GM23338 (cell line): Measurements from ENCODE around the gene WDR12. TPM values are rescaled to one million over a fixed set of nuclear protein-coding genes. Genes with fewer than 3 reads are reported as not detected.
"Not testable (repeated sequence)": the region's sequence is repeated elsewhere in the genome, so short reads cannot be mapped to it uniquely, and the experiment has no call there.

Experiments
- ATAC-seq: fragments of 200-7000 bp; cut with Tn5 transposase; 3 replicates; pipeline ENCODE4 v1.9.1; 2020
- DNase-seq: peaks from one replicate; pipeline ENCODE4 v3.0.0-alpha.2; 2015; ENCODE audit warnings: low spot score
- H2AFZ ChIP-seq: fragments of 200-600 bp; sonication (generic); 2 replicates; pipeline ENCODE4 v1.8.0; 2016; ENCODE audit warnings: antibody characterized with exemption, mild to moderate bottlenecking, moderate library complexity
- H3F3A ChIP-seq: fragments of 200-600 bp; sonication (generic); replicated peaks from 2 replicates; pipeline ENCODE4 v1.8.0; 2017; ENCODE audit warnings: antibody characterized with exemption, mixed run types, low read depth
- H3K27ac ChIP-seq: fragments of 200-600 bp; sonication (generic); 2 replicates; pipeline ENCODE4 v1.6.1; 2016; ENCODE audit warnings: low read depth
- H3K27me3 ChIP-seq: fragments of 200-600 bp; sonication (generic); 2 replicates; pipeline ENCODE4 v1.8.0; 2016; ENCODE audit warnings: mild to moderate bottlenecking, mixed run types, moderate library complexity; ENCODE audit not compliant: insufficient read depth
- H3K36me3 ChIP-seq: fragments of 200-600 bp; sonication (generic); 2 replicates; pipeline ENCODE4 v1.8.0; 2016; ENCODE audit warnings: mild to moderate bottlenecking; ENCODE audit not compliant: insufficient read depth
- H3K4me1 ChIP-seq: fragments of 200-600 bp; sonication (generic); 2 replicates; pipeline ENCODE4 v1.8.0; 2016; ENCODE audit warnings: mild to moderate bottlenecking, moderate library complexity; ENCODE audit not compliant: insufficient read depth
- H3K4me2 ChIP-seq: fragments of 200-600 bp; sonication (generic); 2 replicates; pipeline ENCODE4 v1.7.1; 2017; ENCODE audit warnings: mixed run types
- H3K4me3 ChIP-seq: fragments of 200-600 bp; sonication (generic); 2 replicates; pipeline ENCODE4 v1.6.1; 2016; ENCODE audit warnings: mixed run types
- H3K79me2 ChIP-seq: fragments of 200-600 bp; sonication (generic); replicated peaks from 2 replicates; pipeline ENCODE4 v1.8.0; 2017; ENCODE audit warnings: mild to moderate bottlenecking; ENCODE audit not compliant: insufficient read depth
- H3K9me2 ChIP-seq: fragments of 200-600 bp; sonication (generic); 2 replicates; pipeline ENCODE4 v1.8.0; 2017; ENCODE audit not compliant: insufficient read depth
- H4K20me1 ChIP-seq: fragments of 200-600 bp; sonication (generic); replicated peaks from 2 replicates; pipeline ENCODE4 v1.8.0; 2017; ENCODE audit warnings: mild to moderate bottlenecking; ENCODE audit not compliant: insufficient read depth
- H3K27ac Mint-ChIP-seq: 2 replicates; pipeline ENCODE4 v1.8.0; 2020; ENCODE audit warnings: inconsistent platforms, mild to moderate bottlenecking, moderate library complexity, mixed read lengths
- H3K27me3 Mint-ChIP-seq: 3 replicates; pipeline ENCODE4 v1.8.0; 2022; ENCODE audit warnings: low read depth, mild to moderate bottlenecking, moderate library complexity, mixed read lengths, inconsistent platforms; ENCODE audit not compliant: insufficient read depth, poor library complexity
- H3K36me3 Mint-ChIP-seq: 3 replicates; pipeline ENCODE4 v1.8.0; 2021; ENCODE audit warnings: low read depth, mild to moderate bottlenecking, inconsistent platforms, moderate library complexity, mixed read lengths
- H3K4me1 Mint-ChIP-seq: 3 replicates; pipeline ENCODE4 v1.8.0; 2020; ENCODE audit warnings: mild to moderate bottlenecking, inconsistent platforms, mixed read lengths
- H3K4me3 Mint-ChIP-seq: 3 replicates; pipeline ENCODE4 v1.8.0; 2021; ENCODE audit warnings: moderate library complexity, mild to moderate bottlenecking, inconsistent platforms, mixed read lengths
- H3K9me3 Mint-ChIP-seq: 3 replicates; pipeline ENCODE4 v1.8.0; 2020; ENCODE audit warnings: moderate library complexity, mild to moderate bottlenecking, inconsistent platforms, mixed read lengths
- ETS1 ChIP-seq: IDR thresholded peaks from 2 replicates; pipeline ENCODE4 v1.6.1; 2016; ENCODE audit warnings: antibody characterized with exemption
- EZH2 ChIP-seq: fragments of 200-600 bp; sonication (generic); IDR thresholded peaks from one replicate; pipeline ENCODE4 v1.8.0; 2017; ENCODE audit warnings: antibody characterized with exemption, mild to moderate bottlenecking, low read depth; ENCODE audit not compliant: unreplicated experiment
- EZH2phosphoT487 ChIP-seq: fragments of 200-600 bp; sonication (generic); IDR thresholded peaks from one replicate; pipeline ENCODE4 v1.8.1; 2018; ENCODE audit warnings: antibody characterized with exemption; ENCODE audit not compliant: unreplicated experiment
- JUNB ChIP-seq: IDR thresholded peaks from one replicate; pipeline ENCODE4 v1.6.1; 2016; ENCODE audit warnings: antibody characterized with exemption; ENCODE audit not compliant: unreplicated experiment
- NANOG ChIP-seq: IDR thresholded peaks from 2 replicates; pipeline ENCODE4 v1.6.1; 2016; ENCODE audit warnings: antibody characterized with exemption, borderline replicate concordance
- STAT1 ChIP-seq: IDR thresholded peaks from one replicate; pipeline ENCODE4 v1.6.1; 2016; ENCODE audit warnings: antibody characterized with exemption; ENCODE audit not compliant: unreplicated experiment
- ZNF114 ChIP-seq: fragments of 250-450 bp; sonication (Bioruptor Pico); IDR thresholded peaks from 2 replicates; pipeline ENCODE4 v1.5.0; 2020; ENCODE audit warnings: mild to moderate bottlenecking, moderate library complexity
- polyA plus RNA-seq: library from polyadenylated mRNA; unstranded; fragments of >200 nt; fragmentation: Nextera tagmentation; extraction: Ambion mirVana; gene quantifications from 2 replicates; pipeline ENCODE4 v1.2.1, GENCODE V29; 2016
- total RNA-seq: library from RNA; depleted of rRNA; stranded (reverse); fragments of >200 nt; shearing (Covaris generic); gene quantifications from 2 replicates; pipeline ENCODE4 v1.2.3, GENCODE V29; 2014
- TF ChIP-seq, protein P1 (sequence below): IDR thresholded peaks from one replicate; pipeline ENCODE4 v1.6.1; 2018; ENCODE audit warnings: antibody characterized with exemption; ENCODE audit not compliant: unreplicated experiment

Gene WDR12
- total and polyA plus RNA-seq, 2 experiments from 2014 or later: 98.1 to 240 TPM

- H3K27ac ChIP-seq: peak overlapping the region; percentile 93
- peaks cover 7% of the 10 kb centered on the region for H3K36me3 ChIP-seq
- DNase-seq (no peak), ATAC-seq (peak; percentile 15)
- Mint-ChIP-seq H3K9me3 (peaks cover 3% of the 10 kb centered on the region; the same call in 1 of the 3 replicates), H3K4me3 (peak overlapping the region; percentile 100), H3K4me1 (peaks cover 5% of the 10 kb centered on the region; the same call in 2 of the 3 replicates), H3K36me3 (peaks cover 33% of the 10 kb centered on the region), H3K27me3 (no peaks in the 10 kb centered on the region), H3K27ac (peak overlapping the region; percentile 99)
- peak overlapping the region; percentile 85; the same call in 1 of the 2 replicates for H2AFZ ChIP-seq
- peak overlapping the region; percentile 93 for H3K4me2 ChIP-seq
- H3K79me2 ChIP-seq: peaks cover 53% of the 10 kb centered on the region
- no peaks in the 10 kb centered on the region for H3F3A ChIP-seq
- H3K27me3 ChIP-seq: no peaks in the 10 kb centered on the region
- no peaks in the 10 kb centered on the region for H3K9me2 ChIP-seq
- no peak for TF ChIP-seq EZH2
- H3K4me3 ChIP-seq: peak overlapping the region; percentile 78
- no peaks in the 10 kb centered on the region for H3K4me1 ChIP-seq
- H4K20me1 ChIP-seq: peaks cover 15% of the 10 kb centered on the region; the same call in 1 of the 2 replicates
Observed at GRCh38 chr2:202911203-202911511, 316 bp downstream of the WDR12 start.

GRCh38 chr2:202910698-202911097 is 775 bp downstream of the WDR12 start:
- Histone ChIP-seq H2AFZ (no peak overlapping the region), H3K4me1 (no peaks in the 10 kb centered on the region), H3K27ac (no peak overlapping the region), H4K20me1 (peaks cover 15% of the 10 kb centered on the region; the same call in 1 of the 2 replicates), H3K9me2 (no peaks in the 10 kb centered on the region), H3K79me2 (peaks cover 58% of the 10 kb centered on the region), H3K36me3 (peaks cover 12% of the 10 kb centered on the region), H3K4me3 (peak overlapping the region; percentile 78), H3F3A (no peaks in the 10 kb centered on the region), H3K27me3 (no peaks in the 10 kb centered on the region), H3K4me2 (peak overlapping the region; percentile 93)
- peaks cover 37% of the 10 kb centered on the region for H3K36me3 Mint-ChIP-seq
- no peaks in the 10 kb centered on the region for H3K27me3 Mint-ChIP-seq
- peaks cover 5% of the 10 kb centered on the region; the same call in 2 of the 3 replicates for H3K4me1 Mint-ChIP-seq
- ATAC-seq (no peak), DNase-seq (no peak)
- H3K9me3 Mint-ChIP-seq: peaks cover 4% of the 10 kb centered on the region; the same call in 1 of the 3 replicates
- H3K4me3 Mint-ChIP-seq: peak overlapping the region; percentile 100
- peak overlapping the region; percentile 52; the same call in 1 of the 2 replicates for H3K27ac Mint-ChIP-seq
- TF ChIP-seq STAT1 (no peak), ZNF114 (CRISPR knock-in tag) (no peak), EZH2phosphoT487 (no peak), EZH2 (no peak), JUNB (no peak), NANOG (no peak), ETS1 (no peak)
- TF ChIP-seq, protein P1, sequence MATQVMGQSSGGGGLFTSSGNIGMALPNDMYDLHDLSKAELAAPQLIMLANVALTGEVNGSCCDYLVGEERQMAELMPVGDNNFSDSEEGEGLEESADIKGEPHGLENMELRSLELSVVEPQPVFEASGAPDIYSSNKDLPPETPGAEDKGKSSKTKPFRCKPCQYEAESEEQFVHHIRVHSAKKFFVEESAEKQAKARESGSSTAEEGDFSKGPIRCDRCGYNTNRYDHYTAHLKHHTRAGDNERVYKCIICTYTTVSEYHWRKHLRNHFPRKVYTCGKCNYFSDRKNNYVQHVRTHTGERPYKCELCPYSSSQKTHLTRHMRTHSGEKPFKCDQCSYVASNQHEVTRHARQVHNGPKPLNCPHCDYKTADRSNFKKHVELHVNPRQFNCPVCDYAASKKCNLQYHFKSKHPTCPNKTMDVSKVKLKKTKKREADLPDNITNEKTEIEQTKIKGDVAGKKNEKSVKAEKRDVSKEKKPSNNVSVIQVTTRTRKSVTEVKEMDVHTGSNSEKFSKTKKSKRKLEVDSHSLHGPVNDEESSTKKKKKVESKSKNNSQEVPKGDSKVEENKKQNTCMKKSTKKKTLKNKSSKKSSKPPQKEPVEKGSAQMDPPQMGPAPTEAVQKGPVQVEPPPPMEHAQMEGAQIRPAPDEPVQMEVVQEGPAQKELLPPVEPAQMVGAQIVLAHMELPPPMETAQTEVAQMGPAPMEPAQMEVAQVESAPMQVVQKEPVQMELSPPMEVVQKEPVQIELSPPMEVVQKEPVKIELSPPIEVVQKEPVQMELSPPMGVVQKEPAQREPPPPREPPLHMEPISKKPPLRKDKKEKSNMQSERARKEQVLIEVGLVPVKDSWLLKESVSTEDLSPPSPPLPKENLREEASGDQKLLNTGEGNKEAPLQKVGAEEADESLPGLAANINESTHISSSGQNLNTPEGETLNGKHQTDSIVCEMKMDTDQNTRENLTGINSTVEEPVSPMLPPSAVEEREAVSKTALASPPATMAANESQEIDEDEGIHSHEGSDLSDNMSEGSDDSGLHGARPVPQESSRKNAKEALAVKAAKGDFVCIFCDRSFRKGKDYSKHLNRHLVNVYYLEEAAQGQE: no peak

DNA sequence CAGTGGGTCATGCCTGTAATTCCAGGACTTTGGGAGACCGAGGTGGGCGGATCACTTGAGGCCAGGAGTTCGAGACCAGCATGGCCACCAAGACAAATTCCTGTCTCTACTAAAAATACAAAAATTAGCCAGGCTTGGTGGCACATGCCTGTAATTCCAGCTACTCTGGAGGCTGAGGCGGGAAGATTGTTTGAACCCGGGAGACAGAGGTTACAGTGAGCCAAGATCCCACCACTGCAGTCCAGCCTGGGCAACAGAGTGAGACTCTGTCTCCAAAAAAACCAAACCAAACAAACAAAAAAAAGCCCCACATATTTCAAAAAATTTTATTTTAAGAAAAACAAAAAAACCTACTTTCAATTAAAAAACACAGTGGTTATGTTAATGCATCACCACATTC is 1.2 kb downstream of the WDR12 start:
- H3K9me2 ChIP-seq, H2AFZ ChIP-seq, DNase-seq, H3K4me1 ChIP-seq, H3K27ac ChIP-seq, H3F3A ChIP-seq, ATAC-seq, H3K4me1 Mint-ChIP-seq, H3K27me3 ChIP-seq, H3K27me3 Mint-ChIP-seq, H3K9me3 Mint-ChIP-seq: not testable (repeated sequence)
- peaks cover 42% of the 10 kb centered on the region for H3K36me3 Mint-ChIP-seq
- Histone ChIP-seq H3K4me2 (peak overlapping the region; percentile 93), H3K79me2 (peaks cover 62% of the 10 kb centered on the region), H3K4me3 (peak overlapping the region; percentile 78), H3K36me3 (peaks cover 16% of the 10 kb centered on the region), H4K20me1 (peaks cover 15% of the 10 kb centered on the region)
- H3K4me3 Mint-ChIP-seq: peak overlapping the region; percentile 100
- peak overlapping the region; percentile 52; the same call in 1 of the 2 replicates for H3K27ac Mint-ChIP-seq
